Fibroblast of villous mesenchyme (primary cell): Measurements from ENCODE around the gene MET. TPM values are rescaled to one million over a fixed set of nuclear protein-coding genes. Genes with fewer than 3 reads are reported as not detected.
A peak's percentile ranks its signal among the peaks of the same experiment; 100 is the strongest.

Experiments
- DNase-seq: peaks from one replicate; pipeline ENCODE4 v3.0.0-alpha.2; 2010; ENCODE audit warnings: low read depth
- H3K4me3 ChIP-seq: 2 replicates; pipeline ENCODE4 v1.5.1; 2011; ENCODE audit warnings: low read depth, mild to moderate bottlenecking, low read length
- total RNA-seq: library from RNA; depleted of rRNA; stranded (reverse); fragments of >200 nt; gene quantifications from 2 replicates; pipeline ENCODE4 v1.2.3, GENCODE V29; 2012
- TF ChIP-seq, protein P1 (sequence below): IDR thresholded peaks from 2 replicates; pipeline ENCODE4 v1.5.1; 2012; ENCODE audit warnings: low read depth, mild to moderate bottlenecking, low read length; ENCODE audit not compliant: insufficient read depth

Gene MET
- total RNA-seq, 1 donor, result 48.8 TPM

GRCh38 chr7:116704650-116705228, 32.7 kb downstream of the MET start:
- no peak overlapping the region for H3K4me3 ChIP-seq
- no peak for DNase-seq
- TF ChIP-seq, protein P1, sequence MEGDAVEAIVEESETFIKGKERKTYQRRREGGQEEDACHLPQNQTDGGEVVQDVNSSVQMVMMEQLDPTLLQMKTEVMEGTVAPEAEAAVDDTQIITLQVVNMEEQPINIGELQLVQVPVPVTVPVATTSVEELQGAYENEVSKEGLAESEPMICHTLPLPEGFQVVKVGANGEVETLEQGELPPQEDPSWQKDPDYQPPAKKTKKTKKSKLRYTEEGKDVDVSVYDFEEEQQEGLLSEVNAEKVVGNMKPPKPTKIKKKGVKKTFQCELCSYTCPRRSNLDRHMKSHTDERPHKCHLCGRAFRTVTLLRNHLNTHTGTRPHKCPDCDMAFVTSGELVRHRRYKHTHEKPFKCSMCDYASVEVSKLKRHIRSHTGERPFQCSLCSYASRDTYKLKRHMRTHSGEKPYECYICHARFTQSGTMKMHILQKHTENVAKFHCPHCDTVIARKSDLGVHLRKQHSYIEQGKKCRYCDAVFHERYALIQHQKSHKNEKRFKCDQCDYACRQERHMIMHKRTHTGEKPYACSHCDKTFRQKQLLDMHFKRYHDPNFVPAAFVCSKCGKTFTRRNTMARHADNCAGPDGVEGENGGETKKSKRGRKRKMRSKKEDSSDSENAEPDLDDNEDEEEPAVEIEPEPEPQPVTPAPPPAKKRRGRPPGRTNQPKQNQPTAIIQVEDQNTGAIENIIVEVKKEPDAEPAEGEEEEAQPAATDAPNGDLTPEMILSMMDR, result no peak

- H3K4me3 ChIP-seq, result no peak overlapping the region
- TF ChIP-seq, protein P1, result no peak
- DNase-seq, result no peak
Measured at GRCh38 chr7:116705419-116705818, 33.4 kb downstream of the MET start.

GRCh38 chr7:116706668-116707126, 34.7 kb downstream of the MET start:
- TF ChIP-seq, protein P1, result no peak
- DNase-seq, result peak; percentile 53
- H3K4me3 ChIP-seq, result peak overlapping the region; percentile 22

DNA sequence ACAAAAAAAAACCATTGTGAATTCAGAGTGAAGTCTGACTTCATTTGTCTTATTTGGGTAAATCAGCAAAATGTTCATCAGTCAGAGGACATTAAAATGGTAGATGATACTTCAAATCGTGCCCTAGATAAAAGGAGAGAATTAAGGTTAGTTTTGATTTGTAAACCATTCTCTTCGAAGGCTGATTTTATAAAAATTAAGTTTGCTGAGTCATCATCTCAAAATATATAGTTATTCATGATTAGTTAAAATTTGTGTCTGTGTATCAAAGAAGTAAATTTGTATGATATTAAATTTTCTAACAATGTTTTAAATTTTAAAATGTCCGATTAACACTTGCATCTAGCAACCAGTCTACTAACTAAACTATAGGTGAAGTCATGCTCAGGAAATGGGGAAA, 35.3 kb downstream of the MET start:
- DNase-seq, result no peak
- no peak overlapping the region for H3K4me3 ChIP-seq
- TF ChIP-seq, protein P1, result no peak

DNA sequence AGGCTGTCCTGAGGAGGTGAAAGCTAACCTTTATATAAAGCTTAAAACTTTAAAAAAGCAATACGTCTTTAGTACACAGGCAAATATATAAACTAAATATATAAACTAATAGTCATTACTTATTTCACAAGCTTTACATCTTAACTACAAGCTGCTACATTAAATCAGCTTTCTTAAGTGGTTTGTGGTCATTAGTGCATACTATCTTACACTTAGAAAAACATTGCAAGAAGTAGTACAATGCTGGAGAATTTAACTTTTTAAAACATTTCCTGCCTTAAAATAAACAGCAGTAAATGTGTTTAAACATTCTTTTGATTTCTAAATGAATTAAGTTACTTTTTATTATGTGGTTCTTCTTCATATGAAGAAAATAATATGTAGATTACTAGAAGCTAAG, 36.3 kb downstream of the MET start:
- peak; percentile 46 for DNase-seq
- H3K4me3 ChIP-seq, result no peak overlapping the region
- TF ChIP-seq, protein P1, result no peak

DNA sequence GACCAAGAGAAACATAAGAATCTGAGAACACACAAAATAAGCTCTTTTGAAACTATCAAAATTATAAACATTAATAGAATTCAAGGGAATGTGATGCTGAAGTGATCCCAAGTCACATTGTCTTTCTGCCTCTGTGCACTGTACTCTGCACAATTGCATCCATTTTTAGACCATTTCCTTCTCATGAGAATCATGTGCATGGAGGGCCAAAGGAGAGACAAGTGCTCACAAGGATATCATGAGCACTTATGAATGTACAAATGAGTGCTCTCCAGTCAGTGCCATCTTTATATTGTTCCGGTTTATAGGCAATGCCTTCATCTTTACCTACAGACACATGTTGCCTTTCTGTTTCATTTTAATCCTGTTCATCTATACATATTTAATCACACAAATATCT, 36.9 kb downstream of the MET start:
- H3K4me3 ChIP-seq, result no peak overlapping the region
- DNase-seq, result no peak

GRCh38 chr7:116709336-116709735, 37.3 kb downstream of the MET start:
- TF ChIP-seq, protein P1, result no peak
- no peak for DNase-seq
- no peak overlapping the region for H3K4me3 ChIP-seq

More for the DNA sequence above, 36.9 kb downstream of the MET start:
- TF ChIP-seq, protein P1, result no peak
